ENCODE measurements around the gene PDGFC.

GRCh38 chr4:156971676-156972378 is at the start of gene PDGFC:
- peak; percentile 66 to 77 (median 75) for TF ChIP-seq POLR2A (IDR thresholded peaks at IDR 0.05)
- TF ChIP-seq CTCF (IDR thresholded peaks at IDR 0.05) = peak in 6 of 7 experiments; percentile 21 to 69 (median 56)
